Transverse colon (tissue), 4 donors: Measurements from ENCODE around the gene POLR2A.

Experiments used
- EP300 ChIP-seq: sonication (generic); formaldehyde crosslinking; IDR thresholded peaks from one replicate; pipeline ENCODE4 v1.6.1; 2017; ENCODE audit warnings: antibody characterized with exemption, low read depth
- POLR2A ChIP-seq: fragments of 450-650 bp; IDR thresholded peaks from one replicate; pipeline ENCODE4 v1.6.1; 2016; ENCODE audit warnings: antibody characterized with exemption, mild to moderate bottlenecking, moderate library complexity
- POLR2AphosphoS5 ChIP-seq, 3 donors: sonication (generic); formaldehyde crosslinking; IDR thresholded peaks; one replicate each; pipeline ENCODE4 v1.6.1; 2016; ENCODE audit warnings: antibody characterized with exemption in 3 of 3
- TF ChIP-seq, protein P1 (sequence below), 5 experiments: fragments of 200-600 bp in 3 of 5; fragments of 450-650 bp in 2 of 5; sonication (generic) in 3 of 5; IDR thresholded peaks; 1 replicate in 2 of 5; 2 replicates in 3 of 5; pipeline ENCODE4 v1.5.1; 2016 to 2017; ENCODE audit warnings: antibody characterized with exemption in 5 of 5, inconsistent platforms in 3 of 5, mild to moderate bottlenecking in 2 of 5, moderate library complexity in 1 of 5

DNA sequence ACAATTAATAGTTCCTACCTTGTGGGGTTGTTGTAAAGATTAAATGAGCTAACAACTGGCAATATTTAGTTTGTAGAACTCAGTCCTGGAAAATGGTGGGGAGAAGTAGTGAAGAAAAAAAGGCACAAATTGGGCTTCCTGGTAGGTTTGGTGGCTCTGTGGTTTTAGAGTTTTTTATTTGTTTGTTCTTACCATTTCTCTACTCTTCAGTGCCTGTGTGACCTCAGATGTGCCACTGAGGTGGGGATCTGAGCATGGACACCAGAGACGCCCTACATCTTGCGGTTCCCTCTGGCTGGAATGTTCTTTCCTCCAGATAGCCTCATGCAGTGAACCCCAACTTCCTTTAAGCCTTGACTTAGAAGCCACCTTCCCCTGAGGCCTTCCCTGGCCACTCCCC is 12.4 kb upstream of the POLR2A start:
- TF ChIP-seq, protein P1, sequence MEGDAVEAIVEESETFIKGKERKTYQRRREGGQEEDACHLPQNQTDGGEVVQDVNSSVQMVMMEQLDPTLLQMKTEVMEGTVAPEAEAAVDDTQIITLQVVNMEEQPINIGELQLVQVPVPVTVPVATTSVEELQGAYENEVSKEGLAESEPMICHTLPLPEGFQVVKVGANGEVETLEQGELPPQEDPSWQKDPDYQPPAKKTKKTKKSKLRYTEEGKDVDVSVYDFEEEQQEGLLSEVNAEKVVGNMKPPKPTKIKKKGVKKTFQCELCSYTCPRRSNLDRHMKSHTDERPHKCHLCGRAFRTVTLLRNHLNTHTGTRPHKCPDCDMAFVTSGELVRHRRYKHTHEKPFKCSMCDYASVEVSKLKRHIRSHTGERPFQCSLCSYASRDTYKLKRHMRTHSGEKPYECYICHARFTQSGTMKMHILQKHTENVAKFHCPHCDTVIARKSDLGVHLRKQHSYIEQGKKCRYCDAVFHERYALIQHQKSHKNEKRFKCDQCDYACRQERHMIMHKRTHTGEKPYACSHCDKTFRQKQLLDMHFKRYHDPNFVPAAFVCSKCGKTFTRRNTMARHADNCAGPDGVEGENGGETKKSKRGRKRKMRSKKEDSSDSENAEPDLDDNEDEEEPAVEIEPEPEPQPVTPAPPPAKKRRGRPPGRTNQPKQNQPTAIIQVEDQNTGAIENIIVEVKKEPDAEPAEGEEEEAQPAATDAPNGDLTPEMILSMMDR (IDR thresholded peaks at IDR 0.05), result no peak
- TF ChIP-seq POLR2A (no peak), POLR2AphosphoS5 (IDR thresholded peaks at IDR 0.05) (no peak), EP300 (no peak)
